ENCODE data around the gene ADAMTS16. TPM values are rescaled to one million over a fixed set of nuclear protein-coding genes. Genes with fewer than 3 reads are reported as not detected.

The ADAMTS16 gene
- total and polyA plus RNA-seq, 2 donors (not counting 3 experiments of a cell fraction or from before 2014, with no cell fraction given) = not detected

DNA sequence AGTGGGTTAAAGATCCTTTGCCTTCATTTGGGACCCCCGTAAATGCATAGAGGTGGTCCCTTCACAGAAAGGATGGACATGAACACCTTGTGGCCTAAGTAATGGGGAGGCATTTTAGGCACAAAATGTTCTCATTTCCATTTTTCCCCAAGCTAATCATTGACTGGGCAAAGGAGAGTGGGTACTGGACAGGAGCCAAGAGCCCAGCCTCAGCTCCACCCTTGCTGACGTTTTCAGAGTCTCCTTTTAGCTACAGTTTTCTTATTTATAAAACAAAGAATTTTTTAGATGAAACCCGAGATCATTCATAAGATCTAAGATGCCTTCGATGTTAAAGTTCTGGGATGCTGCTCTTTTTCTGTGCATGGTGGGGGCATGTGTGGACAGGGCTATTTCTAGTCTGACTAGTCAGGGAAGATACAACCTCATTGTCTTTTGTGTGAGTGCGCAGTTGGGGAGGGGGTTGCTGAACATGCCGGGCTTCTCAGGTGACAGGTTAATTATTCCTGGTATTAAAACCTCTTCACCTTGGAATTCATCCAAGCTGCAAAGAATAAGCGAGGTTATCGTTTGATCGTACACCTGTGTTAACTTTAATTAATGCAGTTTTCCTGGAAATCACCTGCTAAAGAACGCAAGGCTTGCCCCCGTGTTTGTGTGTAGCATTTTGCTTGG lies 48.4 kb downstream of the ADAMTS16 start:
- no peak overlapping the region for H2AFZ ChIP-seq (ENCODE audit: low read depth, low read length)
- TF ChIP-seq, protein P1, sequence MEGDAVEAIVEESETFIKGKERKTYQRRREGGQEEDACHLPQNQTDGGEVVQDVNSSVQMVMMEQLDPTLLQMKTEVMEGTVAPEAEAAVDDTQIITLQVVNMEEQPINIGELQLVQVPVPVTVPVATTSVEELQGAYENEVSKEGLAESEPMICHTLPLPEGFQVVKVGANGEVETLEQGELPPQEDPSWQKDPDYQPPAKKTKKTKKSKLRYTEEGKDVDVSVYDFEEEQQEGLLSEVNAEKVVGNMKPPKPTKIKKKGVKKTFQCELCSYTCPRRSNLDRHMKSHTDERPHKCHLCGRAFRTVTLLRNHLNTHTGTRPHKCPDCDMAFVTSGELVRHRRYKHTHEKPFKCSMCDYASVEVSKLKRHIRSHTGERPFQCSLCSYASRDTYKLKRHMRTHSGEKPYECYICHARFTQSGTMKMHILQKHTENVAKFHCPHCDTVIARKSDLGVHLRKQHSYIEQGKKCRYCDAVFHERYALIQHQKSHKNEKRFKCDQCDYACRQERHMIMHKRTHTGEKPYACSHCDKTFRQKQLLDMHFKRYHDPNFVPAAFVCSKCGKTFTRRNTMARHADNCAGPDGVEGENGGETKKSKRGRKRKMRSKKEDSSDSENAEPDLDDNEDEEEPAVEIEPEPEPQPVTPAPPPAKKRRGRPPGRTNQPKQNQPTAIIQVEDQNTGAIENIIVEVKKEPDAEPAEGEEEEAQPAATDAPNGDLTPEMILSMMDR (IDR thresholded peaks at IDR 0.05; ENCODE audit: extremely low read depth in 1 of 2, insufficient read depth in 1 of 2, low read depth in 1 of 2, low read length in 2 of 2) = no peak
- TF ChIP-seq EZH2 (IDR thresholded peaks at IDR 0.05; ENCODE audit: borderline replicate concordance, low read depth, low read length, severe bottlenecking) = no peak
- no peak overlapping the region for H3K4me2 ChIP-seq (ENCODE audit: insufficient read depth, low read length)
- H3K9ac ChIP-seq (replicated peaks; ENCODE audit: extremely low read depth, insufficient read depth, low read length) = no peak overlapping the region
- ChIA-PET CTCF (no interaction called here), POLR2A (no interaction called here)
- H3K27ac ChIP-seq (ENCODE audit: insufficient read depth, low read depth, low read length) = no peak overlapping the region
- no peaks in the 10 kb centered on the region for H3K36me3 ChIP-seq (ENCODE audit: control insufficient read depth in 2 of 2, extremely low read depth in 1 of 2, insufficient read depth in 2 of 2, low read length in 2 of 2)
- H3K9me1 ChIP-seq (replicated peaks; ENCODE audit: control insufficient read depth, extremely low read depth, insufficient read depth, low read length) = no peaks in the 10 kb centered on the region
- DNase-seq (ENCODE audit: low read depth, low spot score) (no peak), FAIRE-seq (no peak)
- no peaks in the 10 kb centered on the region for H3K4me1 ChIP-seq (ENCODE audit: control insufficient read depth, extremely low read depth, insufficient read depth, low read length)
- dilution Hi-C loops (cut with MboI; ENCODE audit: extremely low pct_ligation_motif_present, low sequenced_read_pairs) (no loop called here), intact Hi-C loops (cut with micrococcal nuclease) (no loop called here)
- H3K27me3 ChIP-seq (ENCODE audit: control insufficient read depth in 2 of 2, insufficient read depth in 2 of 2, low read length in 2 of 2) = no peaks in the 10 kb centered on the region
- no TSS peak for BruUV-seq (replicated peaks)
- H3K79me2 ChIP-seq (ENCODE audit: control insufficient read depth, insufficient read depth, low read length) = no peaks in the 10 kb centered on the region
- H4K20me1 ChIP-seq (replicated peaks; ENCODE audit: control insufficient read depth, extremely low read depth, insufficient read depth, low read length) = no peaks in the 10 kb centered on the region
- H3K4me3 ChIP-seq (replicated peaks in 1 of 3; ENCODE audit: insufficient read depth in 1 of 3, low read depth in 1 of 3, low read length in 3 of 3) = no peak overlapping the region
- peaks cover under 1% of the 10 kb centered on the region for H3K9me3 ChIP-seq (replicated peaks; ENCODE audit: control insufficient read depth, insufficient read depth, low read length)

DNA sequence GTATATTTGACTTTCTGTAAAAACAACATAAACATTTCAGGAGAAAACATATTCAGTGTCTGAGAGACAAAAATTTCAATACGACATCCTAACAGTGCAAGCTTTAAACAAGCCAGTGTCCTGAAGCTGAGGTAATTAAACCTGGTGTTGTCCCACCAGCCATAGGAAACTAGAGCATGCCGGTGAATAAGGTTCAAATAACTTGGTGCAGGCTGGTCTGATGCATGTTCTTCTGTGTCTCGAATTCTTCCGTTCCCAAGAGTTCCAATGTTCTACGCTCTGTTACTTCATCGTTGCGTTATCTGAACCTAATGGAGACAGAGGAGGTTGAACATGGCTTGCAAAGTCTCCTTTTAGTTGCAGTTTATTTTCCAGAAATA lies 48.9 kb downstream of the ADAMTS16 start:
- no peaks in the 10 kb centered on the region for H3K36me3 ChIP-seq (ENCODE audit: control insufficient read depth in 2 of 2, extremely low read depth in 1 of 2, insufficient read depth in 2 of 2, low read length in 2 of 2)
- H3K9me1 ChIP-seq (replicated peaks; ENCODE audit: control insufficient read depth, extremely low read depth, insufficient read depth, low read length) = no peaks in the 10 kb centered on the region
- no TSS peak for BruUV-seq (replicated peaks)
- no peak overlapping the region for H3K4me3 ChIP-seq (replicated peaks in 1 of 3; ENCODE audit: insufficient read depth in 1 of 3, low read depth in 1 of 3, low read length in 3 of 3)
- no peak overlapping the region for H3K27ac ChIP-seq (ENCODE audit: insufficient read depth, low read depth, low read length)
- H4K20me1 ChIP-seq (replicated peaks; ENCODE audit: control insufficient read depth, extremely low read depth, insufficient read depth, low read length) = no peaks in the 10 kb centered on the region
- no peak for FAIRE-seq
- H3K4me2 ChIP-seq (ENCODE audit: insufficient read depth, low read length) = no peak overlapping the region
- TF ChIP-seq, protein P1 (IDR thresholded peaks at IDR 0.05; ENCODE audit: extremely low read depth in 1 of 2, insufficient read depth in 1 of 2, low read depth in 1 of 2, low read length in 2 of 2) = no peak
- no peak for TF ChIP-seq GATA2 (IDR thresholded peaks at IDR 0.05; ENCODE audit: insufficient read depth, insufficient read length, low read depth, low read length)
- TF ChIP-seq POLR2A (IDR thresholded peaks at IDR 0.05; ENCODE audit: low read depth, low read length) = no peak
- no peak for TF ChIP-seq FOS (IDR thresholded peaks at IDR 0.05; ENCODE audit: borderline replicate concordance, insufficient read depth, low read length)
- TF ChIP-seq MYC (IDR thresholded peaks at IDR 0.05; ENCODE audit: low read depth, low read length) = no peak
- TF ChIP-seq JUN (IDR thresholded peaks at IDR 0.05; ENCODE audit: borderline replicate concordance, insufficient read depth, insufficient read length, low read depth) = no peak
- TF ChIP-seq, protein P2, sequence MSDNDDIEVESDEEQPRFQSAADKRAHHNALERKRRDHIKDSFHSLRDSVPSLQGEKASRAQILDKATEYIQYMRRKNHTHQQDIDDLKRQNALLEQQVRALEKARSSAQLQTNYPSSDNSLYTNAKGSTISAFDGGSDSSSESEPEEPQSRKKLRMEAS (IDR thresholded peaks at IDR 0.05; ENCODE audit: insufficient read depth, insufficient read length) = no peak
- TF ChIP-seq POLR2AphosphoS5 (IDR thresholded peaks at IDR 0.05; ENCODE audit: insufficient read depth, low read depth, low read length) = no peak
- TF ChIP-seq EZH2 (IDR thresholded peaks at IDR 0.05; ENCODE audit: borderline replicate concordance, low read depth, low read length, severe bottlenecking) = no peak
- POLR2A ChIA-PET = no interaction called here
- no peaks in the 10 kb centered on the region for H3K4me1 ChIP-seq (ENCODE audit: control insufficient read depth, extremely low read depth, insufficient read depth, low read length)
- H3K9ac ChIP-seq (replicated peaks; ENCODE audit: extremely low read depth, insufficient read depth, low read length) = no peak overlapping the region
- CTCF ChIA-PET = no interaction called here
- no peak overlapping the region for H2AFZ ChIP-seq (ENCODE audit: low read depth, low read length)
- no peaks in the 10 kb centered on the region for H3K79me2 ChIP-seq (ENCODE audit: control insufficient read depth, insufficient read depth, low read length)
- intact Hi-C loops (cut with micrococcal nuclease) = no loop called here
- no peak for DNase-seq (ENCODE audit: low read depth, low spot score)
- H3K9me3 ChIP-seq (replicated peaks; ENCODE audit: control insufficient read depth, insufficient read depth, low read length) = no peaks in the 10 kb centered on the region
- dilution Hi-C loops (cut with MboI; ENCODE audit: extremely low pct_ligation_motif_present, low sequenced_read_pairs) = no loop called here
- no peaks in the 10 kb centered on the region for H3K27me3 ChIP-seq (ENCODE audit: control insufficient read depth in 2 of 2, insufficient read depth in 2 of 2, low read length in 2 of 2)

Data from endothelial cell of umbilical vein (primary cell).